HEK293 (cell line): ENCODE measurements around the gene CMTM1.

Source experiments
- EGR2 ChIP-seq: fragments of 450-650 bp; formaldehyde crosslinking; IDR thresholded peaks from 2 replicates; pipeline ENCODE4 v1.5.1; 2016; ENCODE audit warnings: low read depth, missing biosample characterization, missing genetic modification characterization
- HOXC10 ChIP-seq: sonication (generic); formaldehyde crosslinking; IDR thresholded peaks from 2 replicates; pipeline ENCODE4 v1.8.1; 2023; ENCODE audit warnings: mild to moderate bottlenecking, missing genetic modification reagents
- MEIS1 ChIP-seq: sonication (generic); formaldehyde crosslinking; IDR thresholded peaks from 2 replicates; pipeline ENCODE4 v1.8.1; 2022; ENCODE audit warnings: missing genetic modification reagents, mild to moderate bottlenecking, borderline replicate concordance
- MZF1 ChIP-seq: fragments of 450-650 bp; formaldehyde crosslinking; IDR thresholded peaks from 2 replicates; pipeline ENCODE4 v1.5.1; 2017; ENCODE audit warnings: missing biosample characterization, missing genetic modification characterization, borderline replicate concordance
- PRDM1 ChIP-seq: fragments of 450-650 bp; formaldehyde crosslinking; IDR thresholded peaks from 2 replicates; pipeline ENCODE4; 2016; ENCODE audit warnings: missing biosample characterization, missing genetic modification characterization
- SETDB1 ChIP-seq: IDR thresholded peaks from one replicate; pipeline ENCODE4 v1.6.1; 2017; ENCODE audit warnings: mild to moderate bottlenecking, low read length, moderate library complexity, mixed read lengths; ENCODE audit not compliant: insufficient read length
- ZEB2 ChIP-seq: fragments of 450-650 bp; formaldehyde crosslinking; IDR thresholded peaks from 2 replicates; pipeline ENCODE4 v1.5.1; 2016; ENCODE audit warnings: missing biosample characterization, missing genetic modification characterization
- ZNF112 ChIP-seq: fragments of 450-650 bp; formaldehyde crosslinking; IDR thresholded peaks from 2 replicates; pipeline ENCODE4 v1.5.0; 2017; ENCODE audit warnings: missing biosample characterization, missing genetic modification characterization
- ZNF132 ChIP-seq: fragments of 450-650 bp; formaldehyde crosslinking; IDR thresholded peaks from 2 replicates; pipeline ENCODE4 v1.5.1; 2017; ENCODE audit warnings: missing biosample characterization, missing genetic modification characterization, borderline replicate concordance
- ZNF140 ChIP-seq: fragments of 450-650 bp; formaldehyde crosslinking; IDR thresholded peaks from 2 replicates; pipeline ENCODE4 v1.5.1; 2016; ENCODE audit warnings: missing biosample characterization, missing genetic modification characterization
- ZNF175 ChIP-seq: fragments of 450-650 bp; formaldehyde crosslinking; IDR thresholded peaks from 2 replicates; pipeline ENCODE4 v1.5.1; 2016; ENCODE audit warnings: missing biosample characterization, missing genetic modification characterization
- ZNF184 ChIP-seq: fragments of 450-650 bp; IDR thresholded peaks from 2 replicates; pipeline ENCODE4 v1.5.1; 2018; ENCODE audit warnings: missing biosample characterization, mild to moderate bottlenecking, missing genetic modification characterization
- ZNF19 ChIP-seq: fragments of 450-650 bp; formaldehyde crosslinking; IDR thresholded peaks from 2 replicates; pipeline ENCODE4; 2016; ENCODE audit warnings: missing biosample characterization, missing genetic modification characterization, low read depth
- ZNF202 ChIP-seq: fragments of 450-650 bp; formaldehyde crosslinking; IDR thresholded peaks from 2 replicates; pipeline ENCODE4 v1.5.1; 2016; ENCODE audit warnings: missing biosample characterization, missing genetic modification characterization, borderline replicate concordance
- ZNF239 ChIP-seq: fragments of 450-650 bp; formaldehyde crosslinking; IDR thresholded peaks from 2 replicates; pipeline ENCODE4 v1.5.1; 2016; ENCODE audit warnings: missing biosample characterization, missing genetic modification characterization
- ZNF248 ChIP-seq: fragments of 450-650 bp; formaldehyde crosslinking; IDR thresholded peaks from 2 replicates; pipeline ENCODE4 v1.5.1; 2017; ENCODE audit warnings: missing biosample characterization, missing genetic modification characterization
- ZNF311 ChIP-seq: fragments of 450-650 bp; formaldehyde crosslinking; IDR thresholded peaks from 2 replicates; pipeline ENCODE4 v1.5.1; 2017; ENCODE audit warnings: missing biosample characterization, missing genetic modification characterization, borderline replicate concordance
- ZNF335 ChIP-seq: fragments of 450-650 bp; formaldehyde crosslinking; conservative IDR thresholded peaks from 2 replicates; pipeline ENCODE4 v1.5.1; 2016; ENCODE audit warnings: missing biosample characterization, missing genetic modification characterization
- ZNF350 ChIP-seq: fragments of 450-650 bp; formaldehyde crosslinking; IDR thresholded peaks from 2 replicates; pipeline ENCODE4 v1.5.0; 2017; ENCODE audit warnings: missing biosample characterization, mild to moderate bottlenecking, missing genetic modification characterization
- ZNF391 ChIP-seq: fragments of 450-650 bp; formaldehyde crosslinking; IDR thresholded peaks from 2 replicates; pipeline ENCODE4 v1.5.1; 2016; ENCODE audit warnings: low read depth, missing biosample characterization, missing genetic modification characterization, borderline replicate concordance
- ZNF426 ChIP-seq: fragments of 450-650 bp; formaldehyde crosslinking; IDR thresholded peaks from 2 replicates; pipeline ENCODE4 v1.5.1; 2017; ENCODE audit warnings: missing biosample characterization, missing genetic modification characterization, mild to moderate bottlenecking, inconsistent platforms, moderate library complexity
- ZNF548 ChIP-seq: fragments of 450-650 bp; formaldehyde crosslinking; IDR thresholded peaks from 2 replicates; pipeline ENCODE4 v1.5.1; 2016; ENCODE audit warnings: missing biosample characterization, missing genetic modification characterization
- ZNF549 ChIP-seq: fragments of 450-650 bp; IDR thresholded peaks from 2 replicates; pipeline ENCODE4 v1.5.1; 2018; ENCODE audit warnings: missing biosample characterization, missing genetic modification characterization, mild to moderate bottlenecking, inconsistent platforms, moderate library complexity
- ZNF610 ChIP-seq: fragments of 450-650 bp; formaldehyde crosslinking; IDR thresholded peaks from 2 replicates; pipeline ENCODE4 v1.5.1; 2016; ENCODE audit warnings: missing biosample characterization, missing genetic modification characterization, borderline replicate concordance
- ZNF624 ChIP-seq: fragments of 450-650 bp; formaldehyde crosslinking; IDR thresholded peaks from 2 replicates; pipeline ENCODE4 v1.5.1; 2017; ENCODE audit warnings: missing biosample characterization, missing genetic modification characterization
- ZNF629 ChIP-seq: fragments of 450-650 bp; formaldehyde crosslinking; IDR thresholded peaks from 2 replicates; pipeline ENCODE4 v1.5.1; 2017; ENCODE audit warnings: missing biosample characterization, missing genetic modification characterization
- ZNF76 ChIP-seq: fragments of 450-650 bp; formaldehyde crosslinking; IDR thresholded peaks from 2 replicates; pipeline ENCODE4; 2016; ENCODE audit warnings: low read depth, missing biosample characterization, missing genetic modification characterization, borderline replicate concordance
- ZNF791 ChIP-seq: fragments of 450-650 bp; formaldehyde crosslinking; IDR thresholded peaks from 2 replicates; pipeline ENCODE4 v1.5.1; 2016; ENCODE audit warnings: missing biosample characterization, missing genetic modification characterization
- ZXDB ChIP-seq: fragments of 450-650 bp; formaldehyde crosslinking; IDR thresholded peaks from 2 replicates; pipeline ENCODE4 v1.5.1; 2016; ENCODE audit warnings: missing biosample characterization, missing genetic modification characterization
- TF ChIP-seq, protein P1 (sequence below): fragments of 450-650 bp; formaldehyde crosslinking; IDR thresholded peaks from 2 replicates; pipeline ENCODE4 v1.5.1; 2016; ENCODE audit warnings: missing biosample characterization, missing genetic modification characterization
- TF ChIP-seq, protein P2 (sequence below): fragments of 450-650 bp; formaldehyde crosslinking; IDR thresholded peaks from 2 replicates; pipeline ENCODE4 v1.5.1; 2016; ENCODE audit warnings: missing biosample characterization, missing genetic modification characterization
- TF ChIP-seq, protein P3 (sequence below): fragments of 450-650 bp; formaldehyde crosslinking; IDR thresholded peaks from 2 replicates; pipeline ENCODE4 v1.5.1; 2016; ENCODE audit warnings: missing biosample characterization, missing genetic modification characterization
- TF ChIP-seq, protein P4 (sequence below): fragments of 450-650 bp; IDR thresholded peaks from 2 replicates; pipeline ENCODE4 v1.5.1; 2018; ENCODE audit warnings: missing biosample characterization, missing genetic modification characterization
- TF ChIP-seq, protein P5 (sequence below): fragments of 450-650 bp; formaldehyde crosslinking; IDR thresholded peaks from 2 replicates; pipeline ENCODE4 v1.5.1; 2017; ENCODE audit warnings: missing biosample characterization, missing genetic modification characterization

Gene CMTM1

DNA sequence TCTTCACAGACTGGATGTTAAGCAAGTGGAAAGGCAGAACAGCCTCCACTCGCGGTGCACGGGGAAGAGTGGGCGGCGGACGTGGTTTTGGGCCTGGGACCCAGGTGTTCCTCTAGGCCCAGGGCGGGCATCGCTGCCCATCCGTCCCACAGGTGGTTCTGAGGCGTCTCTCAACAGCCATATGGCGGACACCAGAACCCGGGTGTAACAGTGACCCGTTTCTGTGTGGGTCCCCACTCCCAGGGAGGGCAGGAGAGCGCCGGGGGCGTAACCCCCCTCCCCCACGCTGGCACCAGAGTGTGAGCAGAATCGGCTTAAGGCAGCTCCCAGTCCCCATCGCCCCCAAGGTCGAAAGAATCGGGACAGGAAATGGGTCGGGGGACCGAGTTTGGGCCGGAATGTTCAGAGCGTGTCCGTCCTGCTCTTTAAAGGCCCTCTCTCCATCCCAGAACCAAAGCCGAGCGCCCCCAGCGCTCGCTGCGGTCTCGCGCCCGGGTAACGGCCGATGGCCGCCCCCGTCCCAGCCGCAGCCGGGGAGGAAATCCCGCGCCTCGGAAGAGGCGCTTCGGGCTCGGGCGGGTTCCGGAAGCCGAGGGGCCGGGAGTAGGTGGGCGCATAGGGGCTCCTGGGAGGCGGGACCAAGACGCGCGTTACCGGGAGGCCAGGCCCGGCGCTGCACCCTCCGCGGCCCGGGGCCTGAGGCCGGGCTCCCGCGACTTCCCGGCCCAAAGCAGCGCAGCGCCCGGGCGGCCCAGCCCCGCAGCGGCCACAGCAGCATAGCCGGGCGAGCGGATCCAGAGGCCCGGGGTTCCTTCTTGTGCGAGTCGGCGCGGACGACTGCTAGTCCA, 16.7 kb upstream of the CMTM1 start, which contains the start of gene TK2 (continued):
- TF ChIP-seq ZNF335 (tag by site-specific recombination) = peak; percentile 63
- no peak for TF ChIP-seq ZNF239 (tag by site-specific recombination)
- TF ChIP-seq EGR2 (tag by site-specific recombination) = peak; percentile 57
- TF ChIP-seq PRDM1 = no peak
- TF ChIP-seq ZNF791 (tag by site-specific recombination) = no peak
- TF ChIP-seq ZNF248 (tag by site-specific recombination) = no peak
- TF ChIP-seq ZNF391 (tag by site-specific recombination) = no peak
- TF ChIP-seq MEIS1 (CRISPR knock-in tag) = no peak
- no peak for TF ChIP-seq ZNF549
- no peak for TF ChIP-seq ZNF350 (tag by site-specific recombination)
- TF ChIP-seq, protein P1, sequence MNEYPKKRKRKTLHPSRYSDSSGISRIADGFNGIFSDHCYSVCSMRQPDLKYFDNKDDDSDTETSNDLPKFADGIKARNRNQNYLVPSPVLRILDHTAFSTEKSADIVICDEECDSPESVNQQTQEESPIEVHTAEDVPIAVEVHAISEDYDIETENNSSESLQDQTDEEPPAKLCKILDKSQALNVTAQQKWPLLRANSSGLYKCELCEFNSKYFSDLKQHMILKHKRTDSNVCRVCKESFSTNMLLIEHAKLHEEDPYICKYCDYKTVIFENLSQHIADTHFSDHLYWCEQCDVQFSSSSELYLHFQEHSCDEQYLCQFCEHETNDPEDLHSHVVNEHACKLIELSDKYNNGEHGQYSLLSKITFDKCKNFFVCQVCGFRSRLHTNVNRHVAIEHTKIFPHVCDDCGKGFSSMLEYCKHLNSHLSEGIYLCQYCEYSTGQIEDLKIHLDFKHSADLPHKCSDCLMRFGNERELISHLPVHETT = no peak
- TF ChIP-seq, protein P2, sequence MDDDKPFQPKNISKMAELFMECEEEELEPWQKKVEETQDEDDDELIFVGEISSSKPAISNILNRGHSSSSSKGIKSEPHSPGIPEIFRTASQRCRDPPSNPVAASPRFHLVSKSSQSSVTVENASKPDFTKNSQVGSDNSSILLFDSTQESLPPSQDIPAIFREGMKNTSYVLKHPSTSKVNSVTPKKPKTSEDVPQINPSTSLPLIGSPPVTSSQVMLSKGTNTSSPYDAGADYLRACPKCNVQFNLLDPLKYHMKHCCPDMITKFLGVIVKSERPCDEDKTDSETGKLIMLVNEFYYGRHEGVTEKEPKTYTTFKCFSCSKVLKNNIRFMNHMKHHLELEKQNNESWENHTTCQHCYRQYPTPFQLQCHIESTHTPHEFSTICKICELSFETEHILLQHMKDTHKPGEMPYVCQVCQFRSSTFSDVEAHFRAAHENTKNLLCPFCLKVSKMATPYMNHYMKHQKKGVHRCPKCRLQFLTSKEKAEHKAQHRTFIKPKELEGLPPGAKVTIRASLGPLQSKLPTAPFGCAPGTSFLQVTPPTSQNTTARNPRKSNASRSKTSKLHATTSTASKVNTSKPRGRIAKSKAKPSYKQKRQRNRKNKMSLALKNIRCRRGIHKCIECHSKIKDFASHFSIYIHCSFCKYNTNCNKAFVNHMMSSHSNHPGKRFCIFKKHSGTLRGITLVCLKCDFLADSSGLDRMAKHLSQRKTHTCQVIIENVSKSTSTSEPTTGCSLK (tag by site-specific recombination) = no peak
- TF ChIP-seq ZNF175 (tag by site-specific recombination) = no peak
- no peak for TF ChIP-seq ZNF19
- TF ChIP-seq, protein P3, sequence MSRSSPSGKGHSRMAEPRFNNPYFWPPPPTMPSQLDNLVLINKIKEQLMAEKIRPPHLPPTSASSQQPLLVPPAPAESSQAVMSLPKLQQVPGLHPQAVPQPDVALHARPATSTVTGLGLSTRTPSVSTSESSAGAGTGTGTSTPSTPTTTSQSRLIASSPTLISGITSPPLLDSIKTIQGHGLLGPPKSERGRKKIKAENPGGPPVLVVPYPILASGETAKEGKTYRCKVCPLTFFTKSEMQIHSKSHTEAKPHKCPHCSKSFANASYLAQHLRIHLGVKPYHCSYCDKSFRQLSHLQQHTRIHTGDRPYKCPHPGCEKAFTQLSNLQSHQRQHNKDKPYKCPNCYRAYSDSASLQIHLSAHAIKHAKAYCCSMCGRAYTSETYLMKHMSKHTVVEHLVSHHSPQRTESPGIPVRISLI (tag by site-specific recombination) = no peak
- no peak for TF ChIP-seq HOXC10 (CRISPR knock-in tag)
- 0 out of 2 replicates have a peak, but pooled peaks have one; percentile 6 for TF ChIP-seq ZNF140 (tag by site-specific recombination)
- TF ChIP-seq ZNF184 (tag by site-specific recombination) = no peak
- TF ChIP-seq ZNF624 (tag by site-specific recombination) = no peak
- TF ChIP-seq ZNF610 (tag by site-specific recombination) = no peak
- no peak for TF ChIP-seq ZNF426 (tag by site-specific recombination)
- peak; percentile 14; the same call in 1 of the 2 replicates for TF ChIP-seq ZEB2
- no peak for TF ChIP-seq ZNF311 (tag by site-specific recombination)
- TF ChIP-seq MZF1 (tag by site-specific recombination) = no peak
- 0 out of 2 replicates have a peak, but pooled peaks have one; percentile 32 for TF ChIP-seq ZNF76 (tag by site-specific recombination)
- no peak for TF ChIP-seq ZNF548 (tag by site-specific recombination)
- TF ChIP-seq SETDB1 = no peak
- TF ChIP-seq ZXDB (tag by site-specific recombination) = no peak; the same call in 1 of the 2 replicates
- no peak for TF ChIP-seq ZNF629 (tag by site-specific recombination)
- TF ChIP-seq, protein P4, sequence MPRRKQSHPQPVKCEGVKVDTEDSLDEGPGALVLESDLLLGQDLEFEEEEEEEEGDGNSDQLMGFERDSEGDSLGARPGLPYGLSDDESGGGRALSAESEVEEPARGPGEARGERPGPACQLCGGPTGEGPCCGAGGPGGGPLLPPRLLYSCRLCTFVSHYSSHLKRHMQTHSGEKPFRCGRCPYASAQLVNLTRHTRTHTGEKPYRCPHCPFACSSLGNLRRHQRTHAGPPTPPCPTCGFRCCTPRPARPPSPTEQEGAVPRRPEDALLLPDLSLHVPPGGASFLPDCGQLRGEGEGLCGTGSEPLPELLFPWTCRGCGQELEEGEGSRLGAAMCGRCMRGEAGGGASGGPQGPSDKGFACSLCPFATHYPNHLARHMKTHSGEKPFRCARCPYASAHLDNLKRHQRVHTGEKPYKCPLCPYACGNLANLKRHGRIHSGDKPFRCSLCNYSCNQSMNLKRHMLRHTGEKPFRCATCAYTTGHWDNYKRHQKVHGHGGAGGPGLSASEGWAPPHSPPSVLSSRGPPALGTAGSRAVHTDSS (tag by site-specific recombination) = no peak
- TF ChIP-seq, protein P5, sequence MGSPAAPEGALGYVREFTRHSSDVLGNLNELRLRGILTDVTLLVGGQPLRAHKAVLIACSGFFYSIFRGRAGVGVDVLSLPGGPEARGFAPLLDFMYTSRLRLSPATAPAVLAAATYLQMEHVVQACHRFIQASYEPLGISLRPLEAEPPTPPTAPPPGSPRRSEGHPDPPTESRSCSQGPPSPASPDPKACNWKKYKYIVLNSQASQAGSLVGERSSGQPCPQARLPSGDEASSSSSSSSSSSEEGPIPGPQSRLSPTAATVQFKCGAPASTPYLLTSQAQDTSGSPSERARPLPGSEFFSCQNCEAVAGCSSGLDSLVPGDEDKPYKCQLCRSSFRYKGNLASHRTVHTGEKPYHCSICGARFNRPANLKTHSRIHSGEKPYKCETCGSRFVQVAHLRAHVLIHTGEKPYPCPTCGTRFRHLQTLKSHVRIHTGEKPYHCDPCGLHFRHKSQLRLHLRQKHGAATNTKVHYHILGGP (tag by site-specific recombination) = no peak
- no peak for TF ChIP-seq ZNF202 (tag by site-specific recombination)
- no peak for TF ChIP-seq ZNF112 (tag by site-specific recombination)
- TF ChIP-seq ZNF132 (tag by site-specific recombination) = no peak
